K562 (cell line): ENCODE results near the gene SERTAD1. TPM values are rescaled to one million over a fixed set of nuclear protein-coding genes. Genes with fewer than 3 reads are reported as not detected.

Source experiments
- ATF6 ChIP-seq: sonication (generic); formaldehyde crosslinking; IDR thresholded peaks from 2 replicates; pipeline ENCODE4 v1.4.0; 2020; ENCODE audit warnings: mild to moderate bottlenecking, missing genetic modification reagents
- DEAF1 ChIP-seq: fragments of 450-650 bp; formaldehyde crosslinking; IDR thresholded peaks from 2 replicates; pipeline ENCODE4 v1.4.0; 2020; ENCODE audit warnings: mild to moderate bottlenecking, moderate library complexity
- HDAC8 ChIP-seq: fragments of 450-650 bp; IDR thresholded peaks from 2 replicates; pipeline ENCODE4 v1.6.1; 2016; ENCODE audit warnings: mild to moderate bottlenecking, missing genetic modification characterization, moderate library complexity, missing compliant biosample characterization
- HMG20B ChIP-seq: fragments of 250-450 bp; sonication (Bioruptor Pico); IDR thresholded peaks from 2 replicates; pipeline ENCODE4 v1.5.0; 2021; ENCODE audit warnings: mild to moderate bottlenecking
- JUN ChIP-seq, 2 experiments: sonication (generic) in 1 of 2; formaldehyde crosslinking in 1 of 2; IDR thresholded peaks; 2 replicates each; pipeline versions ENCODE4 v1.6.1 to v1.8.0; 2012 to 2022; ENCODE audit warnings: borderline replicate concordance in 2 of 2, mild to moderate bottlenecking in 2 of 2, improper control_type of control experiment in 1 of 2, low read depth in 1 of 2, low read length in 1 of 2, missing genetic modification reagents in 1 of 2
- MED1 ChIP-seq: sonication (generic); formaldehyde crosslinking; IDR thresholded peaks from 2 replicates; pipeline ENCODE4 v1.8.1; 2023; ENCODE audit warnings: missing genetic modification reagents, borderline replicate concordance
- MTA2 ChIP-seq: fragments of 450-650 bp; IDR thresholded peaks from 2 replicates; pipeline ENCODE4 v1.6.1; 2016; ENCODE audit warnings: low read depth
- RUNX1 ChIP-seq: sonication (generic); IDR thresholded peaks from 2 replicates; pipeline ENCODE4 v1.6.1; 2016; ENCODE audit warnings: antibody characterized with exemption, low read depth
- SMARCC2 ChIP-seq: fragments of 450-650 bp; IDR thresholded peaks from 2 replicates; pipeline ENCODE4 v1.6.1; 2017; ENCODE audit warnings: antibody characterized with exemption, moderate library complexity, mild to moderate bottlenecking, low read depth
- SMARCE1 ChIP-seq: fragments of 450-650 bp; IDR thresholded peaks from 2 replicates; pipeline ENCODE4 v1.7.1; 2016; ENCODE audit warnings: mild to moderate bottlenecking
- TRIM28 ChIP-seq: fragments of 450-650 bp; IDR thresholded peaks from 2 replicates; pipeline ENCODE4 v1.6.1; 2017
- ZBED1 ChIP-seq: IDR thresholded peaks from 2 replicates; pipeline ENCODE4 v1.6.1; 2014
- ZNF324 ChIP-seq: fragments of 250-450 bp; sonication (Bioruptor Pico); IDR thresholded peaks from 2 replicates; pipeline ENCODE4 v1.4.0; 2020; ENCODE audit warnings: mild to moderate bottlenecking
- ZNF76 ChIP-seq: fragments of 250-450 bp; sonication (Bioruptor Pico); IDR thresholded peaks from 2 replicates; pipeline ENCODE4 v1.4.0; 2020; ENCODE audit warnings: mild to moderate bottlenecking, moderate library complexity, borderline replicate concordance
- polyA plus RNA-seq, 8 experiments: library from polyadenylated mRNA; depleted of rRNA in 4 of 8; stranded (reverse) in 5 of 8; unstranded in 3 of 8; fragments of >200 nt; fragmentation: Nextera tagmentation in 2 of 8; fragmentation: Illumina TruSeq in 1 of 8; extraction: Ambion mirVana in 2 of 8; extraction: Trizol in 1 of 8; gene quantifications; 2 replicates each; pipeline versions ENCODE4 v1.2.1 to v1.2.3, GENCODE V29; 2011 to 2014; ENCODE audit warnings: inconsistent platforms in 1 of 8, missing spikeins in 1 of 8
- total RNA-seq, 7 experiments: library from RNA; depleted of rRNA in 6 of 7; stranded (reverse); fragments of >200 nt in 6 of 7; fragmentation: Illumina TruSeq in 2 of 7; extraction: Trizol in 2 of 7; gene quantifications; 2 replicates each; pipeline versions ENCODE4 v1.2.1 to v1.2.3, GENCODE V29; 2011 to 2021; ENCODE audit warnings: low replicate concordance in 1 of 7
- TF ChIP-seq, protein P1 (sequence below): fragments of 450-650 bp; IDR thresholded peaks from 2 replicates; pipeline ENCODE4 v1.6.1; 2016

The SERTAD1 gene
- total and polyA plus RNA-seq, 9 of the 15 experiments (the other 6 are each of a cell fraction or from before 2014, with no cell fraction given), result 0.15 to 8.7 (median 4.9) TPM

- TF ChIP-seq DEAF1 (CRISPR knock-in tag), result no peak
- TF ChIP-seq, protein P1, sequence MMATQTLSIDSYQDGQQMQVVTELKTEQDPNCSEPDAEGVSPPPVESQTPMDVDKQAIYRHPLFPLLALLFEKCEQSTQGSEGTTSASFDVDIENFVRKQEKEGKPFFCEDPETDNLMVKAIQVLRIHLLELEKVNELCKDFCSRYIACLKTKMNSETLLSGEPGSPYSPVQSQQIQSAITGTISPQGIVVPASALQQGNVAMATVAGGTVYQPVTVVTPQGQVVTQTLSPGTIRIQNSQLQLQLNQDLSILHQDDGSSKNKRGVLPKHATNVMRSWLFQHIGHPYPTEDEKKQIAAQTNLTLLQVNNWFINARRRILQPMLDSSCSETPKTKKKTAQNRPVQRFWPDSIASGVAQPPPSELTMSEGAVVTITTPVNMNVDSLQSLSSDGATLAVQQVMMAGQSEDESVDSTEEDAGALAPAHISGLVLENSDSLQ, result peak; percentile 46
- TF ChIP-seq SMARCC2, result peak; percentile 83
- TF ChIP-seq ZNF324 (CRISPR knock-in tag), result no peak
- TF ChIP-seq ATF6, result 0 out of 2 replicates have a peak, but pooled peaks have one; percentile 28
- TF ChIP-seq ZBED1, result no peak
- no peak for TF ChIP-seq HMG20B (CRISPR knock-in tag)
- no peak for TF ChIP-seq RUNX1
- peak; percentile 53; the same call in 1 of the 2 replicates for TF ChIP-seq TRIM28
- TF ChIP-seq MED1 (CRISPR knock-in tag), result no peak
- TF ChIP-seq MTA2, result peak; percentile 66
- no peak for TF ChIP-seq ZNF76 (CRISPR knock-in tag)
- peak; percentile 99 for TF ChIP-seq SMARCE1
- no peak for TF ChIP-seq HDAC8 (tag)
- peak; percentile 89 for TF ChIP-seq JUN (IDR thresholded peaks at IDR 0.05; ENCODE audit: borderline replicate concordance, low read depth, low read length)
- no peak; the same call in 1 of the 2 replicates for TF ChIP-seq JUN (CRISPR knock-in tag; IDR thresholded peaks at IDR 0.05; ENCODE audit: borderline replicate concordance)
Measured at GRCh38 chr19:40416918-40417642, 8.7 kb downstream of the SERTAD1 start (continued).
